Measurements from ENCODE around the gene STK17A.

STK17A gene

GRCh38 chr7:43542716-43543115, 40.2 kb upstream of the STK17A start:
- TF ChIP-seq TCF12 (IDR thresholded peaks at IDR 0.05; ENCODE audit: low read depth) (no peak), YY1 (IDR thresholded peaks at IDR 0.05; ENCODE audit: low read depth) (no peak), CREB1 (IDR thresholded peaks at IDR 0.05; ENCODE audit: low read depth) (no peak), REST (IDR thresholded peaks at IDR 0.05; ENCODE audit: low read depth) (no peak), EGR1 (IDR thresholded peaks at IDR 0.05) (no peak), NFIC (IDR thresholded peaks at IDR 0.05) (no peak), MAX (IDR thresholded peaks at IDR 0.05) (no peak), CEBPB (IDR thresholded peaks at IDR 0.05) (no peak)

GRCh38 chr7:43546231-43546630, 36.7 kb upstream of the STK17A start:
- TF ChIP-seq TEAD4 (IDR thresholded peaks at IDR 0.05) (no peak), REST (IDR thresholded peaks at IDR 0.05; ENCODE audit: low read depth) (no peak), EGR1 (IDR thresholded peaks at IDR 0.05) (no peak), EP300 (IDR thresholded peaks at IDR 0.05; ENCODE audit: borderline replicate concordance) (no peak), NFIC (IDR thresholded peaks at IDR 0.05) (no peak), CREB1 (IDR thresholded peaks at IDR 0.05; ENCODE audit: low read depth) (no peak), CEBPB (IDR thresholded peaks at IDR 0.05) (no peak), USF1 (IDR thresholded peaks at IDR 0.05) (no peak), TAF1 (IDR thresholded peaks at IDR 0.05; ENCODE audit: low read depth) (no peak), RAD21 (IDR thresholded peaks at IDR 0.05; ENCODE audit: low read depth) (no peak), YY1 (IDR thresholded peaks at IDR 0.05; ENCODE audit: low read depth) (no peak), FOXM1 (IDR thresholded peaks at IDR 0.05; ENCODE audit: borderline replicate concordance, low read depth) (no peak), TCF12 (IDR thresholded peaks at IDR 0.05; ENCODE audit: low read depth) (no peak), MAX (IDR thresholded peaks at IDR 0.05) (no peak), ZBTB7A (IDR thresholded peaks at IDR 0.05; ENCODE audit: low read depth) (no peak)

GRCh38 chr7:43550427-43550826, 32.5 kb upstream of the STK17A start:
- TF ChIP-seq EGR1 (IDR thresholded peaks at IDR 0.05) (no peak), TEAD4 (IDR thresholded peaks at IDR 0.05) (no peak), CREB1 (IDR thresholded peaks at IDR 0.05; ENCODE audit: low read depth) (no peak), ZBTB7A (IDR thresholded peaks at IDR 0.05; ENCODE audit: low read depth) (no peak), USF1 (IDR thresholded peaks at IDR 0.05) (no peak), MAX (IDR thresholded peaks at IDR 0.05) (no peak), TAF1 (IDR thresholded peaks at IDR 0.05; ENCODE audit: low read depth) (no peak), YY1 (IDR thresholded peaks at IDR 0.05; ENCODE audit: low read depth) (no peak), RAD21 (IDR thresholded peaks at IDR 0.05; ENCODE audit: low read depth) (no peak), NFIC (IDR thresholded peaks at IDR 0.05) (no peak), CEBPB (IDR thresholded peaks at IDR 0.05) (no peak), TCF12 (IDR thresholded peaks at IDR 0.05; ENCODE audit: low read depth) (no peak), EP300 (IDR thresholded peaks at IDR 0.05; ENCODE audit: borderline replicate concordance) (no peak), REST (IDR thresholded peaks at IDR 0.05; ENCODE audit: low read depth) (no peak), FOXM1 (IDR thresholded peaks at IDR 0.05; ENCODE audit: borderline replicate concordance, low read depth) (no peak)

- no peak for TF ChIP-seq EP300 (IDR thresholded peaks at IDR 0.05; ENCODE audit: borderline replicate concordance)
- TF ChIP-seq TCF12 (IDR thresholded peaks at IDR 0.05; ENCODE audit: low read depth): no peak
- no peak for TF ChIP-seq TEAD4 (IDR thresholded peaks at IDR 0.05)
- TF ChIP-seq REST (IDR thresholded peaks at IDR 0.05; ENCODE audit: low read depth): no peak
- no peak for TF ChIP-seq YY1 (IDR thresholded peaks at IDR 0.05; ENCODE audit: low read depth)
- no peak for TF ChIP-seq FOXM1 (IDR thresholded peaks at IDR 0.05; ENCODE audit: borderline replicate concordance, low read depth)
These were observed 30.8 kb upstream of the STK17A start for GRCh38 chr7:43552122-43552521.

Measured in Ishikawa (cell line).